ENCODE results near the gene GPR68.
"Not testable (repeated sequence)": the region's sequence is repeated elsewhere in the genome, so short reads cannot be mapped to it uniquely, and the experiment has no call there.

GPR68 gene

DNA sequence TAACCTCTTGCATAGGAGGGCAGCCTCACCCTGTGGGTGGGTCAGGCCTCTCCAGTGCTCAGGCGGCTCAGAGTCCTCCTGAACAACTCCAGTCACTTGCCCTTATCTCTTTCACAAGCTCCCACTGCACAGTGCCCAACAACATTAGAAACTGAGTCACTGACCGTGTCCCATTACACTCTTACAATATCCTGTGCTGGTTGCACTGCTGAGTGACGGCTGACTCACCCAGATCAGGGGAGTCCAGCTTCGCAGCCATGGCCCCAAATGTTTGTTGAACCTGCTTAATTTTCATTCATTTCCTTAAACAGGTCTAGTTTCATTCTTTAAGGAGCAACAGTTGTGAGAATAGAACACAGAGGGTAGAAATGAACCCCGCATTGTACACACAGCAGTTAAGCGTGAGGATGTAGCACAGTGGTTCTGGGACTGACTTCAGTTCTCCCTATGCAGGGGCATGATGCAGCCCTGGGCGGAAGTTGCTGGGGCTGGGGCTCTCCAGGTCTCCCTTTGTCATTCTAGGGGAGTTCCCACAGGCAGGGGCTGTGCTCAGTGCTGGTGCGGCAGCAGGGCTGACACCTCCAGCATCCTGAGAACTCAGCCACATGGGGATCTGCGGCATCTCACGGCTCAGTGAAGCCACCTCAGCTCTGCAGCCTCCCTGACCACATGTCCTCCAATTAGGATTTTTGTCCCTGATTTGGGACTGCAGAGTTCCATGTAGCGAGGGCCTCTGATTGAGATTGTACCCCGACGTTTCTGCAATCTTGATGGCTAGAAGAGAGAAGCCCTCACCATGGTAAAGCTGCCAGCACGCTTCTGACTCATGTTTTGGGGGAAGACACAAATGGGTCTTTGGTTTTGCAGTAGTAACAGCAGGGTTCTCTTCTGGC lies 16.1 kb downstream of the GPR68 start:
- peak; percentile 79 for DNase-seq (ENCODE audit: low spot score)

DNA sequence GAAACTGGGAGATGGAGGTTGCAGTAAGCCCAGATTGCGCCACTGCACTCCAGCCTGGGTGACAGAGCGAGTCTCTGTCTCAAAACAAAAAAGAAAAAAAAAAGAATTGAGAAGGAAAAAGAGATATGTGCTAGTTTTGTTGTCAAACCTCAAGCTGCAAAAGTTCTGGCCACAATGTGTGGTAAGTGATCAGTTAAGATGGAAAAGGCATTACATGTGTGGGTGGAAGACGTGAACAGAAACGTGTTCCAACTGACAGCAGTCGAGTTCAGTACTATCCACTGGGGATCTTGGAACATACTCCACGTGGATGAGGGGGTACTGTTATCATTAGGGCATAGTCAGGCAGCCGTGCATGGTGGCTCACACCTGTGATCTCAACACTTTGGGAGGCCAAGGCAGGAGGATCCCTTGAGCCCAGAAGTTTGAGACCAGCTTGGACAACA lies 17.3 kb downstream of the GPR68 start:
- no peak for DNase-seq (ENCODE audit: low spot score)

DNA sequence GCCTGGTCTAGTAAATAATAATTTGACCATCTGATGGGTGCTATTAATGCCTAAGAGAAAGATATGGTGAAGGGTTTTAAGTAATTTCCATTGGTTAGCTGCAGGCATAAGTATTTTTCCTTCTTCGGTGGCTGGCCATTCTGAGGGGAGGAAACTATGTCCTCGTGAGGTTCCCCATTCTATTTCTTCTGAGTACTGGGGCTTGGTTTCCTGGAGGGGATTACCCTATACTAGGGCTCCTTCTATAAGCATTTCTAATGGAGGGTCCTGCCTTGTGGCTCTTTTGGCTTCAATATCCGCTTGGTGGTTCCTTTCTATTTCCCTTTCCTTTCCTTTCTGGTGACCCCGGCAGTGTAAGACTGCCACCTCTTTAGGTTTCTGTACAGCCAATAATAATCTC lies 18.1 kb downstream of the GPR68 start:
- DNase-seq (ENCODE audit: low spot score): not testable (repeated sequence)

DNA sequence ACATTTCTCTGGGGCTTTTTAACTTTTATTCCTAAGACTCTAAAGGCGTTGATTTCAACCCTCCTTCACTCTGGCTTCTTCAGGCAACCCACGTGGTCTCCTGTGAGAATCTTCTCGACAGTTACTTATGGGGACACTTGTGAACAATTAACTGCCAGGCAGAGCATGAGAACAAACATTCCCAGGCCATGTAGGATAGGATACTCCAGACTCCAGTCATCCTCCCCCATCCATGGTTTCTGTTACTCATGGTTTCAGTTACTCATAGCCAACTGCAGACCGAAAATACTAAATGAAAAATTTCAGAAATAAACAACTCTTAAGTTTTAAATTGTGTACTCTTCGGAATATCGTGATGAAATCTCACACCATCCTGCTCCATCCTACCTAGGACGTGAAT lies 19.5 kb downstream of the GPR68 start:
- DNase-seq (ENCODE audit: low spot score): no peak

DNA sequence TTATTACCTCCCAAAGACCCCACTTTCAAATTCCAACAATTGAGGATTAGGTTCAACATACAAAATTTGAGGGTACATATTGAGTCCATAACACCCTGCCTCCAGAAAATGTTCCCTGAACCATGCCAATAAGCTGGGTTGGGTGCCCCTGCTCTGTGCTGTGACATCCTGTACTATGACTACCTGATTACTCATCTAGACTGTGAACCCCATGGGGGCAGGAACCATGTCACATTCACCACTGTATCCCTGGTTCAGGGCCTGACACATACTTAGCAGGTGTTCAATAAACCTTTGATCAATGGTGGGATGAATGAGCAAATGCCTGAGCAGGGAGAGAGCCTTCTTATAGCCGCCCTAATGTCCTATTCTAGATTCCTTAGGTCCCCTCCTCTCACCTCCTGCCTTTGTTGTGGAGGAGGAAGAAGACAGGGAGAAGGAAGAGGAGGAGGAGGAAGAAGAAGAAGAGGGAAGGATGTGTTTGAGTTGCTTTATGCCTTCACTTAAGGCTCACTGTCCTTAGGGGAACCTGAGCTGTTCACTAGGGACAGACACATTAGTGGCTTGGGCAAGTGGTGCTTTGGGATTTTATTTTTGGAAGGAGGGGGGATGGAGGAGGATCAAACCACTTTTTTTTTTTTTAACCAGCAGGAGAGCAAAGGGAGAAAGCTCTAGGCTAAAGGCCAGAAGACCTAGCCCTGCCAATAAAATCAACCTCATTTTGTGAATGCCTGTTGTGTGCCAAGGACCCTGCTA lies 21.3 kb downstream of the GPR68 start:
- peak; percentile 49 for DNase-seq (ENCODE audit: low spot score)

DNA sequence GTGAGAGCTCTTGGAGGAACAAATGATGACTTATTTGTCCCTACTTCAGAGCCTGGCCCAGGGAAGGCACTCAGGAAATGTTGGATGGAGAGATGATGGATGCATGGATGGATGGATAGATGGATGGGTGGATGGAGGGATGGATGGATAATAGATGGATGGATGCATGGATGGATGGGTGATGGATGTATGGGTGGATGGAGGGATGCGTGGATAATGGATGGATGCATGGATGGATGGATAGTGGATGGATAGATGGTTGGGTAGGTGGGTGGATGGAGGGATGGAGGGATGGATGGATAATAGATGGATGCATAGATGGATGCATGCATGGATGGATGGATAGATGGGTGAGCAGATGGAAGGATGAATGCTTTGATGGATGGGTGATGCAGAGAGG lies 23.2 kb downstream of the GPR68 start:
- no peak for DNase-seq (ENCODE audit: low spot score)

DNA sequence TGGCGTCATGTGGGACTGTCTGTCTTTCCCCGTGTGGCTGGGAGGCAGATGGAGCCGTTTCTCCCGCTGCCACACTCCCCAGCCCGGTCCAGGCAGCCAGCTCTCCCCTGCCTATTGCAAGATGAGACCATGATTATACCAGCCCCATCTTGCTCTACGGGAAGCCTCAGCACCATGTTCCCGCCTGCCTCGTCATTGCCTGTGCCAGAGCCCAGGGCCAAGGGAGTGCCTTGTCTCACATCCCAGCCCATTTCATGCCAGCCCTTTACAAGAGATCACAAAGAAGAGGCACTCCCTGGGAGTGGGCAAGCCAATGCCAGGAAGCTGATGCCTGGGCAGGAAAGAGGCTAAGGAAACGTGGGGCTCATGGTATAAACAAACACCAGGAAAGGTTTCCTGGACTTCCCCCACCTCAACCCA lies 23.9 kb downstream of the GPR68 start:
- DNase-seq (ENCODE audit: low spot score): no peak

DNA sequence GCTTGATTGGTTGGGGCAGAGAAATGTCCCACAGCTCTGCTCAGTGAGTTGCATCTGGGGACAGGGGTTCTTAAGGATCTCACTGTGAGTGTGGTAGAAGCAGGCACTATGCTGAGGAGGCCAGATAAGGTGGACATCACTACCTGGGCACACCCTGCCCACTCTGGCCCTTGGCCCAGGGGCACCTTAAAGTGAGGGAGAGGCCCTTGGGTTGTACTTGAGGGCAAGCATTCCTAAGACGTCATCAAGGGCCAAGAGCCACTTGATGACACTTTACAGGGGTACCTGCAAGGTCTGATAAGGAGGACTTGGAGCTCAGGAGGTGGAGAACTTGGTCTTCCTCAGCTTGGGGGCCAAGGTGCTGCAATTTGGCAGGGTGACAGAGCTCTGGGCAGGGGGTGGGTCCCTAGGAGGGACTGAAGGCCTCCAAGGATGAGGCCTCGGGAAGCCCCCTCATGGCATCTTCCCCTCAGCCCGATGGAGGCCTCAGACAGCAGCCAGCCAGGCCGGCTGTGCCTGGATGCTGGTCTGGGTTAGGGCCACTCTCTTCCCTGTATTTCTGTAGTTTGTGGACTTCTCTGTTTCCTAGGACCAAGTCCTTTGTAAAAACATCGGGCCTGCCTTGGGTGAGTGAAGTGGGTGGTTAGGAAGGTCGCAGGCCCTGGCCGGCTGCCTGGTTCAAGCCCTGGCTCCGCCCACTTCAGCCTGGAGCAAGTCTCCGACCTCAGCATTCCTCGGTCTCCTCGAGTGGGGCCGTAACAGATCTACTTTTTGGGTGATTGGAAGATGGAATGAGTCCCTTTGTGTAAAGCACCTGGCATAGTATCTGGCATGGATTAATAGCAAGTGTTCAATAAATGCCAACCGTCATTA lies 24.8 kb downstream of the GPR68 start:
- DNase-seq (ENCODE audit: low spot score): no peak

DNA sequence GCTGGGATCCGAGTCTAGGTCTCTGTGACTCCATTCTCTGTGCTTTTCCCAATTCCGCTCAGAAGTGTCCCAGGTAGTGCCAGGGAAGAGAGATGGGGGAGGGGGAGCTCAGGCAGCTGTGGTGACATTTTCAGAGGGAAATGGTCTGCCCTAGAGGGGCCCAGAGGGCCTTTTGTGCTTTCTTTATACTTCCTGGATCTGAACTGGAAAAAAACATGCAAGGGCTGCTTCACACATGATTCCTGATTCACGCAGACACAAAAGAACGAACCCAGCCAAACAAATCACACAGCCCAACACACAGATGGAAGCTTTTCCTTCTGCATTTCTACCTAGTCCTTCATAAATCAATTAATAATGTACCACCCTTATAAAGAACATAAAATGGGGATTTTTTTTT lies 26.5 kb downstream of the GPR68 start:
- DNase-seq (ENCODE audit: low spot score): no peak

DNA sequence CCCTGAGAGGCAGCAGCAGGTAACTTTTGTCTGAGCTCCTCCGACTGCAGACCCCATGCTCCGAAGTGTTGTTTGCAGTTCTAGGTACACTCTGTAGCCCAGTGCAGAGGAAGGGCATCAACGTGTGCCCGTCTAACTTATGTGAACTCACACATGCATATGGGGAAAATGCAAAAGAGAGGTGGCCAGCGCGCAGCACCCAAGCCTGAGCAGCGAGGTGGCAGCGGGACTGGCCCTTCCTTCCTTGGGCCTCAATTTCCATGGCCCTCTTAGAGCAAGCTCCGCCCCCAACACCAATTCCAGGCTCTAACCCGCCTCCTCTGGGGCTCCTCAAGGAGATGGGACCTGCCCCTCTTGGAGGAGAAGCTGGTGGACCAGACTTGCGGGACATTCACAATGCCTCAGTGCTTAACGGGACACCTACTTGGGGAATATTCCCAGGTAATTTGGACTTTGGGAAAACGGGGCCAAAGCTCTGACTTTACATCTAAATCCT lies 27.7 kb downstream of the GPR68 start:
- no peak for DNase-seq (ENCODE audit: low spot score)

DNA sequence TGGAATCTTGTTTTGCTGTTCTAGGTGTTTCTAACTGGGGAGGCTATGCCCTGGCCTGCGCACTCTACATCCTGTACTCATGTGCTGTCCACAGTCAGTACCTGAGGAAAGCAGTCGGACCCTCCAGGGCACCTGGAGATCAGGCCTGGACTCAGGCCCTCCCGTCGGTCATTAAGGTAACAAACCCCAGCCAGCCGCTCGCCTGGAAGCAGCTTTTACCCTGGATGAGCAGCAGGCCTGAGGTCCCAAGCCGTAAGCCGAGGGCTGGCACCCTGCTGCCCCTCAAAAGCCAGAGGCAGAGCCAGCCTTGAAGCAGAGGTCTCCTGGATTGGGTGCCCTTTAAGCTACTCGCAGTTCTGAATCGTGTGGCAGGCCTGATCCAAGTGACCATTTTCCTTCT lies 29.1 kb downstream of the GPR68 start:
- DNase-seq (ENCODE audit: low spot score): no peak

DNA sequence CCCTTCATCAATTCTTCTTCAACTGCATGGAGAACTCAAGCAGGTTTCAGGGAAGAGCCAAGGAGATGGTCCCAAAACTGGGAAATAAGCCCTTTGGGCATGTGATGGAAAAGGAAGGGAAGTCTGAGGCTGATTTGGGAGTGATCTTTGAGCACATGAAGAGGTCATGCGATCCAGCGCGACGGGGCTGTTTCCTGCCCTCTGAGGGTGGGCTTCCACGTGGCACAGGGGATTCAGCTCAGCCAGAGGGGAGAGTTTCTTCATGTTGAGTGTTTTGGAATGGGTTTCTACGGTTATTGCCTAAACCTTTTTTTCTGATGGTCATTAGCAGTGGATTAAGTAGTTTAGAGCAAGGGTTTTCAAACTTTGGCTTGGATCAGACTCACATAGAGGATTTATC lies 30.2 kb downstream of the GPR68 start:
- no peak for DNase-seq (ENCODE audit: low spot score)

DNA sequence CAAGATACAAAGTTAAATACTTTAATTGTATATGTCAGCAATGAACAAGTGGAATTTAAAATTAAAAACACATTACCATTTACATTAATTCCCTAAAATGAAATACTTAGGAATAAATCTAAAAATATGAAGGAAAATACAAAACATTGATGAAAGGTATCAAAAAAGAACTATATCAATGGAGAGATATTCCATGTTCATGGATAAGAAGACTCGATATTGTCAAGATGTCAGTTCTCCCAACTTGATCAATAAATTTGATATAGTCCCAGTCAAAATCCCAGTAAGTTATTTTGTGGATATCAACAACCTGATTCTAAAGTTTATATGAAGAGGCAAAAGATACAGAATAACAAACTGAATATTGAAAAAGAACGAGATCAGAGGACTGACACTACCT lies 33.5 kb downstream of the GPR68 start:
- no peak for DNase-seq (ENCODE audit: low spot score)

DNA sequence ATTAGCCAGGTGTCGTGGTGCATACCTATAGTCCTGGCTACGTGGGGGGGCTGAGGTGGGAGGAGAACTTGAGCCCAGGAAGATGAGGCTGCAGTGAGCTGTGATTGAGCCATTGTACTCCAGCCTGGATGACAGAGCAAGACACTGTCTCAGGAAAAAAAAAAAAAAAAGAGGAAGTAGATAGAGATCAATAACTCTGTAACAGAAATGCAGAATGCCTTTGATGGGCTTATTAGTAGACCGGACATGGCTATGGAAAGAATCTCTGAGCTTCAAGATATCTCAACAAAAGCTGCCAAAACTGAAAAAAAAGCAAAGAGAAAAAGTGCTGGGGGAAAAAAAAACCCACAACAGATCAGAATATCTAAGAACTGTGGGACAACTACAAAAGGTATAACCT lies 37.5 kb downstream of the GPR68 start:
- DNase-seq (ENCODE audit: low spot score): no peak

DNA sequence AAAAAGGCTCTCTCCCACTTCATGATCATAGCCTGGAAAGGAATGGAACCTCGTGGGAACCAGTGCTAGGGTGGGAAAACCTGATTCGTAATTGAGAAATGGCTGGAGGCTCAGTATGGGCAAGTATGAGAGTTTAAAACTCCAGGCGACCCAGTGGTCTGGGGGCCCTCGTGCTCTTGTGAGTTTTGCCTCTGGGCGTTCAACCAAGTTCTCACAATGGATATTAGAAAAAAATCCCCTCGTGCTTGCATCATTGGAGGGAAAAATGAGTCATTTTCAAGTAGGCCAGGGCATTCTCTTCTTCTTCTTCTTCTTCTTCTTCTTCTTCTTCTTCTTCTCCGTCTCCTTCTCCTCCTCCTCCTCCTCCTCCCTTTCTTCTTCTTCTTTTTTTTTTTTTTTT lies 39.0 kb downstream of the GPR68 start:
- no peak for DNase-seq (ENCODE audit: low spot score)

DNA sequence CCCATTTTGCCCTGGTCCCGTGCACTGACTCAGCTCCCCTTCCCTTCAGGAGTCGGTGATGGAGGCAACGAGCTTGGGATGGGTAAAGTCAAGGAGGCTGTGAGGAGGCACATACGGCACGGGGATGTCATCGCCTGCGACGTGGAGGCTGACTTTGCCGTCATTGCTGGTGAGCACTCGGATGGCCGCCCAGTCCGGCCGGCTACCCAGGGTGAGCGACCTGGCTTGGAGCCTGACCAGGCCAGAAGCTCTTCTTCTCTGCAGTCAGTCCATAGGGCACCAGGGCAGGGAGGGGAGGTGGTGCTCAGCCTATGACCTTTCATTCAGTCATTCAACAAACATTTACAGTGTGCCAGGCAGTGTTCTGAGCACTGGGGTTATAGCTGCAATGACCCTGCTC lies 39.8 kb downstream of the GPR68 start:
- DNase-seq (ENCODE audit: low spot score): no peak

DNA sequence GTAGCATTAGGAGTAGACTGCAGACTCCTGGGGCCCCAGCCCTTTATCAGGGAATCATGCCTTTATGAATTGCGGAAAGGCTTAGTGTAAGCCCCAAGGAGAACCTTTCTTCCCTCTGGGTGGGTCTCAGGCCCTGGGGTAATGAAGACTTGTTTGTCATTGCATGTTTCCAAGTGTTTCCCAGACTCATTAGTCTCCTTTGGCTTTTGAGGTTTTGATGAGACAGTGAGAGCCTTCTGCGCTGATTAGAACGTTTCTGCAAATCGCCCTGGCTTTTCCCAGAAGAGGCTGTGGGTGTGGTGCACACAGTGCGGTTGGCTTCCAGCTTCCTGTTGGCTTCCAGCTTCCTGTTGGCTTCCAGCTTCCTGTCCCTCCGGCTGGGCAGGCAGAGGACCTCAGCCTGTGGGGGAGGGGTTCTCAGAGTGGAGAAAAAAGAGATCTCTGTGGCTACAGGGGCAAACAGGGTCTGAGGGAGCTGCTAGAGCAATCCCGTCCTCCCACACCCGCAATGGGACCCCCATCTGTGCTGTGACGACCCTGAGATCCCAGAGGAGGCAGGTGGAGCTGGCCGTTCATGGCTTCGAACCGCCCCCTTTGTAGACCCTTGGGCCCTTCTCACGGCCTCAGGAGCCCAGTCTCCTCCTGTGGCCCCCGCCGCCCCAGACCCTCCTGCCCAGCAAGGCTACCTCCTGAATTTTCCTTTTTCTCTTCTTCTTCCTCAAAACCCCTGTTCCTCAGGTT lies 42.1 kb downstream of the GPR68 start:
- no peak for DNase-seq (ENCODE audit: low spot score)

DNA sequence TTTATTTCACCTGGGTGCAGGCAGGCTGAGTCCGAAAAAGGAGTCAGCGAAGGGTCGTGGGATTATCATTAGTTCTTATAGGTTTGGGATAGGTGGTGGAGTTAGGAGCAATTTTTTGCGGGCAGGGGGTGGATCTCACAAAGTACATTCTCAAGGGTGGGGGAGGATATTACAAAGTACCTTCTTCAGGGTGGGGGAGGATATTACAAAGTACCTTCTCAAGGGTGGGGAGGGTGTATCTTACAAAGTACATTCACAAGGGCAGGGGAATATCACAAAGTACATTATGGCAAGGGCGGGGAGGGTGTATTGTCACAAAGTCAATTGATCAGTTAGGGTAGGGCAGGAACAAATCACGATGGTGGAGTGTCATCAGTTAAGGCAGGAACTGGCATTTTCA lies 43.7 kb downstream of the GPR68 start:
- not testable (repeated sequence) for DNase-seq (ENCODE audit: low spot score)

DNA sequence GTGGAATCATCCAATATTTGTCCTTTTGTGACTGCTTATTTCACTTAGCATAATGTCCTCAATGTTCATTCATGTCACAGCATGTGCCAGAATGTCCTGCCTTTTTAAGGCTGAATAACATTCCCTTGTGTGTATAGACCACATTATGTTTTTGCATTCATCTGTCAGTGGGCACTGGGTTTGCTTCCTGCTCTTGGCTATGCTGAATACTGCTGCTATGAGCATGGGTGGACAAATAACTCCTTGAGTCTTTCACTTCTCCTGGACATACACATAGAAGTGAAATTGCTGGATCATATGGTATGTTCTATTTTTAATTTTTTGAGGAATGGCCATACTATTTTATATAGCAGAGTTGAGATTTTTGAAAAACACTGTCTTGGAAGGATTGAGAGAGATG lies 46.9 kb downstream of the GPR68 start:
- DNase-seq (ENCODE audit: low spot score): no peak

DNA sequence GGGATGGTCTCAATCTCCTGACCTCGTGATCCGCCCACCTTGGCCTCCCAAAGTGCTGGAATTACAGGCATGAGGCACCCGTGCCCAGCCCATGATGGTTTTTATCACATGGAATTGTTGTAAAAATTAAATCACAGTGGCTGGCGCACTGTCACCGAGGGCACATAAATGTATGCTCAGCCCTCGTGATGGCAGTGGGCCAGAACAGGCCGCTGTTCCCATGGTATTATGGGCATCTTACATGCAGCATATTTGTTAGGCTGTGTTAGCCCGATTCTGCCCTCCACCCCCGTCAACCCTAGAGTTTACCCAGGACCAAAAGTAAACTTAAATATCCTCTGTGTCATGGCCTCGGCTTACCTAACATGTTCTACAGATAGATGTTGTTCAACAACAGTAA lies 48.6 kb downstream of the GPR68 start:
- DNase-seq (ENCODE audit: low spot score): no peak

DNA sequence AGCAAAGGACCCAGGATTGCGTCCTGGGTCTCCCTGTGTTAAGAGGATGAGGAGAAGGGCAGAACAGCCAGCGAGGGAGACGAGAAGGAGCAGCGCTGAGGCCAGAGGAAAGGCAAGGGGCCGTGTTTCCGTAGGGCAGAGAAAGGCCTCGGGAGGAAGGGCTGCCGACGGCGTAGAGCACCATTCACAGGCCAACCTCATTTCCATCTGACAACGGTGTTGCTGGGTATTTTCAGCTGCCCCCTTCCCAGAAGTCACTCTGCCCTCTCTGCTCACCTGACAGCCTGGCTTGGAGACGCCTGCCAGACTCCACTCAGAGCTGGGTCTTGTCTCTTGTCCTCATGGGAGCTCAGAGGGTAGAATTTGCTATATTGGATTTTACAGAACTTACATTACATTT lies 51.4 kb downstream of the GPR68 start:
- DNase-seq (ENCODE audit: low spot score): no peak

DNA sequence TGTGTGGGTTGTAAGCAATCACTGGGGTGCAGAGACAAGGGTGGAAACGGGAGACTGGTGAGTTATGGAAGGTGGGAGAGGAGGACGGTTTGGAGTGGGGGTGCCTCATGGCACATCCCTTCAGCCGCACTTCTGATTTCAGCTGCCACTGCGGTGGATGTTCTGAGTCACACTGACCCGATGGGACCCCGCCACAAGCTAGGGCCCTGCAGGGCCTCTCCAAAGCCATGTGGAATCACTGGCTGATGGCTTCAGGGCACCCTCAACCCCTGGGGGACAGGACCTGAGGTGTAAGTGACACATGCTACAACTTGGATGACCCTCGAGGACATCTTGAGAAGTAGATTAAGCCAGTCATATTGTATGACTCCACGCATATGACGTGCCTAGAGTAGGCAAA lies 53.7 kb downstream of the GPR68 start:
- no peak for DNase-seq (ENCODE audit: low spot score)

Measured in CD4-positive, alpha-beta T cell treated with Interleukin-6 at 100 ng/mL for 8 hours (primary cell).